ENCODE data around the gene ZDHHC21. TPM values are rescaled to one million over a fixed set of nuclear protein-coding genes. Genes with fewer than 3 reads are reported as not detected.

The ZDHHC21 gene
- polyA plus RNA-seq, 3 donors: 0.34 to 2.0 (median 1.0) TPM

- Histone ChIP-seq H3K27me3 (ENCODE audit: control insufficient read depth in 2 of 2, insufficient read depth in 2 of 2, low read length in 2 of 2) (no peaks in the 10 kb centered on the region), H4K20me1 (ENCODE audit: insufficient read depth, low read length) (no peaks in the 10 kb centered on the region), H3K27ac (ENCODE audit: low read depth in 1 of 2, low read length in 2 of 2) (no peak overlapping the region), H3K79me2 (ENCODE audit: insufficient read depth, low read length) (no peaks in the 10 kb centered on the region), H3K9me3 (replicated peaks in 1 of 2; ENCODE audit: control insufficient read depth in 1 of 2, insufficient read depth in 1 of 2, low read length in 2 of 2) (peaks cover 7 to 11% of the 10 kb centered on the region in 2 donors), H3K36me3 (replicated peaks in 1 of 2; ENCODE audit: control insufficient read depth in 1 of 2, insufficient read depth in 2 of 2, low read length in 2 of 2) (no peaks in the 10 kb centered on the region), H2AFZ (ENCODE audit: insufficient read depth, low read depth, low read length, poor library complexity, severe bottlenecking) (no peak overlapping the region), H3K4me2 (replicated peaks; ENCODE audit: extremely low read depth, low read length, poor library complexity, severe bottlenecking) (no peak overlapping the region), H3K4me1 (ENCODE audit: control insufficient read depth in 1 of 2, insufficient read depth in 2 of 2, low read length in 2 of 2) (no peaks in the 10 kb centered on the region), H3K4me3 (replicated peaks in 1 of 3; ENCODE audit: low read depth in 2 of 3, low read length in 3 of 3) (no peak overlapping the region), H3K9ac (ENCODE audit: insufficient read depth, low read length, poor library complexity, severe bottlenecking) (no peak overlapping the region)
- intact Hi-C loops (cut with micrococcal nuclease): no loop called here
- Mint-ChIP-seq H3K27me3 (ENCODE audit: low read depth in 3 of 3) (peaks cover 0 to 2% (median 0%) of the 10 kb centered on the region in 3 donors), H3K4me1 (no peaks in the 10 kb centered on the region), H3K9me3 (peaks cover 0 to 13% (median 5%) of the 10 kb centered on the region in 7 donors), H3K36me3 (no peaks in the 10 kb centered on the region), H3K27ac (no peak overlapping the region), H3K4me3 (no peak overlapping the region)
- WGBS (ENCODE audit: insufficient coverage): 50% methylated on average over 2 of the region's 4 CpGs
- DNase-seq: no peak
- TF ChIP-seq CTCF (IDR thresholded peaks at IDR 0.05): no peak
Measured at GRCh38 chr9:14565352-14566016, 127.7 kb downstream of the ZDHHC21 start.

- Histone ChIP-seq H3K36me3 (replicated peaks in 1 of 2; ENCODE audit: control insufficient read depth in 1 of 2, insufficient read depth in 2 of 2, low read length in 2 of 2) (no peaks in the 10 kb centered on the region), H2AFZ (ENCODE audit: insufficient read depth, low read depth, low read length, poor library complexity, severe bottlenecking) (no peak overlapping the region), H4K20me1 (ENCODE audit: insufficient read depth, low read length) (no peaks in the 10 kb centered on the region), H3K4me1 (ENCODE audit: control insufficient read depth in 1 of 2, insufficient read depth in 2 of 2, low read length in 2 of 2) (no peaks in the 10 kb centered on the region), H3K9ac (ENCODE audit: insufficient read depth, low read length, poor library complexity, severe bottlenecking) (no peak overlapping the region), H3K79me2 (ENCODE audit: insufficient read depth, low read length) (no peaks in the 10 kb centered on the region), H3K27me3 (ENCODE audit: control insufficient read depth in 2 of 2, insufficient read depth in 2 of 2, low read length in 2 of 2) (no peaks in the 10 kb centered on the region), H3K27ac (ENCODE audit: low read depth in 1 of 2, low read length in 2 of 2) (no peak overlapping the region), H3K9me3 (replicated peaks in 1 of 2; ENCODE audit: control insufficient read depth in 1 of 2, insufficient read depth in 1 of 2, low read length in 2 of 2) (peaks cover 7 to 11% of the 10 kb centered on the region in 2 donors), H3K4me2 (replicated peaks; ENCODE audit: extremely low read depth, low read length, poor library complexity, severe bottlenecking) (no peak overlapping the region), H3K4me3 (replicated peaks in 1 of 3; ENCODE audit: low read depth in 2 of 3, low read length in 3 of 3) (no peak overlapping the region)
- no peak for TF ChIP-seq CTCF (IDR thresholded peaks at IDR 0.05)
- no peak for DNase-seq
- 89% methylated on average over 5 of the region's 9 CpGs for WGBS (ENCODE audit: insufficient coverage)
- intact Hi-C loops (cut with micrococcal nuclease): no loop called here
- no peak overlapping the region for H3K27ac Mint-ChIP-seq
- H3K4me1 Mint-ChIP-seq: no peaks in the 10 kb centered on the region
- no peaks in the 10 kb centered on the region for H3K36me3 Mint-ChIP-seq
- H3K9me3 Mint-ChIP-seq: peaks cover 0 to 16% (median 6%) of the 10 kb centered on the region in 7 donors
- peaks cover 0 to 2% (median 0%) of the 10 kb centered on the region in 3 donors for H3K27me3 Mint-ChIP-seq (ENCODE audit: low read depth in 3 of 3)
- no peak overlapping the region for H3K4me3 Mint-ChIP-seq
Measured at GRCh38 chr9:14563902-14564624, 129.2 kb downstream of the ZDHHC21 start.

Measured in CD14-positive monocyte (primary cell).